ENCODE data around the gene CCL19.

DNA sequence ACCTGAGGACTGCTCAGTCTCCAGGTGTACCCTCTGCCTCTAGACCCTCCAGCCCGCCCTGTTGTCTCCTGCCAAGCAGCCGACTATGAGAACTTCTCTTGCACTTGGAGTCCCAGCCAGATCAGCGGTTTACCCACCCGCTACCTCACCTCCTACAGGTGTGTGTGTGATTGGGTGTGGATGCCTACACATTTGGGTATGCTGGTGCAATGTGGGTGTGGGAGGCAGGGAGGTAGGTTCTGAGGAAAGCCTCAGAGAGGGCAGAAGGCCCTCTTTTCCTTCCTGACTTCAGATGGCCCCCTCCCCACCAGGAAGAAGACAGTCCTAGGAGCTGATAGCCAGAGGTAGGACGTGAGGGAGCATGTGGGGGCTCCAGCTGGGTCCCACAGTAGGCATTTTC is 34.1 kb downstream of the CCL19 start:
- TF ChIP-seq, protein P1, sequence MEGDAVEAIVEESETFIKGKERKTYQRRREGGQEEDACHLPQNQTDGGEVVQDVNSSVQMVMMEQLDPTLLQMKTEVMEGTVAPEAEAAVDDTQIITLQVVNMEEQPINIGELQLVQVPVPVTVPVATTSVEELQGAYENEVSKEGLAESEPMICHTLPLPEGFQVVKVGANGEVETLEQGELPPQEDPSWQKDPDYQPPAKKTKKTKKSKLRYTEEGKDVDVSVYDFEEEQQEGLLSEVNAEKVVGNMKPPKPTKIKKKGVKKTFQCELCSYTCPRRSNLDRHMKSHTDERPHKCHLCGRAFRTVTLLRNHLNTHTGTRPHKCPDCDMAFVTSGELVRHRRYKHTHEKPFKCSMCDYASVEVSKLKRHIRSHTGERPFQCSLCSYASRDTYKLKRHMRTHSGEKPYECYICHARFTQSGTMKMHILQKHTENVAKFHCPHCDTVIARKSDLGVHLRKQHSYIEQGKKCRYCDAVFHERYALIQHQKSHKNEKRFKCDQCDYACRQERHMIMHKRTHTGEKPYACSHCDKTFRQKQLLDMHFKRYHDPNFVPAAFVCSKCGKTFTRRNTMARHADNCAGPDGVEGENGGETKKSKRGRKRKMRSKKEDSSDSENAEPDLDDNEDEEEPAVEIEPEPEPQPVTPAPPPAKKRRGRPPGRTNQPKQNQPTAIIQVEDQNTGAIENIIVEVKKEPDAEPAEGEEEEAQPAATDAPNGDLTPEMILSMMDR (IDR thresholded peaks at IDR 0.05; ENCODE audit: control extremely low read depth in 1 of 3, insufficient read depth in 1 of 3, low read depth in 1 of 3, low read length in 3 of 3), result no peak
- TF ChIP-seq TCF12 (IDR thresholded peaks at IDR 0.05; ENCODE audit: low read depth, low read length) (no peak), SP1 (IDR thresholded peaks at IDR 0.05; ENCODE audit: low read depth, low read length) (no peak), EZH2 (IDR thresholded peaks at IDR 0.05; ENCODE audit: low read depth, low read length, severe bottlenecking) (no peak), BRCA1 (IDR thresholded peaks at IDR 0.05; ENCODE audit: low read depth, low read length) (no peak)
